HG02759 (cell line): ENCODE results near the gene RPS16.

Experiments
- ATAC-seq: cut with Tn5 transposase; IDR thresholded peaks from one replicate; pipeline ENCODE4 v1.9.1; 2021; ENCODE audit warnings: mild to moderate bottlenecking, moderate library complexity; ENCODE audit not compliant: unreplicated experiment

Gene RPS16

GRCh38 chr19:39408392-39409207, 27.1 kb downstream of the RPS16 start:
- no peak for ATAC-seq

GRCh38 chr19:39407660-39408391, 27.9 kb downstream of the RPS16 start:
- no peak for ATAC-seq

GRCh38 chr19:39407410-39407659, 28.4 kb downstream of the RPS16 start:
- ATAC-seq: no peak

GRCh38 chr19:39406656-39407409, 28.9 kb downstream of the RPS16 start, which contains the start of gene ZFP36:
Gene ZFP36 (plus strand): TSS chr19:39406847. CDS start chr19:39406905, 58 bp downstream.
- peak; percentile 18 for ATAC-seq

- ATAC-seq: no peak
Measured at GRCh38 chr19:39405958-39406655, 29.6 kb downstream of the RPS16 start.

- no peak for ATAC-seq
Measured at GRCh38 chr19:39405261-39405957, 30.3 kb downstream of the RPS16 start.

- peak; percentile 23 for ATAC-seq
Measured at GRCh38 chr19:39403331-39404312, 32.1 kb downstream of the RPS16 start.

- no peak for ATAC-seq
Measured at GRCh38 chr19:39402346-39403300, 33.1 kb downstream of the RPS16 start.

- ATAC-seq: no peak
Measured at GRCh38 chr19:39401549-39402345, 34.0 kb downstream of the RPS16 start.

GRCh38 chr19:39401070-39401548, 34.6 kb downstream of the RPS16 start:
- no peak for ATAC-seq

- ATAC-seq: no peak
Measured at GRCh38 chr19:39400061-39400460, 35.7 kb downstream of the RPS16 start.

GRCh38 chr19:39399668-39400050, 36.1 kb downstream of the RPS16 start:
- ATAC-seq: no peak

GRCh38 chr19:39398297-39398864, 37.4 kb downstream of the RPS16 start:
- no peak for ATAC-seq

- ATAC-seq: peak; percentile 58
Measured at GRCh38 chr19:39397360-39398296, 38.1 kb downstream of the RPS16 start.

- ATAC-seq: peak; percentile 89
Measured at GRCh38 chr19:39390751-39391437, 44.9 kb downstream of the RPS16 start, which contains the start of the genes MED29 and PAF1. Gene MED29 (plus strand): TSS chr19:39391378. CDS start chr19:39391423, 45 bp downstream. Gene PAF1 (minus strand): TSS chr19:39391106. CDS start chr19:39390864, 242 bp downstream.
